Naive B cell (primary cell): Measurements from ENCODE around the gene RTN3. TPM values are rescaled to one million over a fixed set of nuclear protein-coding genes. Genes with fewer than 3 reads are reported as not detected.
"Not testable (repeated sequence)": the region's sequence is repeated elsewhere in the genome, so short reads cannot be mapped to it uniquely, and the experiment has no call there.

Experiments
- ATAC-seq, 2 donors: fragments of 150-1000 bp; cut with Tn5 transposase; 2 replicates each; pipeline ENCODE4 v1.10.0; 2021; ENCODE audit warnings: low read depth in 2 of 2, mild to moderate bottlenecking in 2 of 2, moderate library complexity in 2 of 2
- DNase-seq: peaks from one replicate; pipeline ENCODE4 v3.0.0; 2022
- H3K27ac Mint-ChIP-seq, 6 donors: one replicate each; pipeline ENCODE4 v1.8.0; 2020 to 2022; ENCODE audit warnings: mild to moderate bottlenecking in 6 of 6, mixed read lengths in 6 of 6, moderate library complexity in 5 of 6, inconsistent platforms in 2 of 6
- H3K27me3 Mint-ChIP-seq, 3 donors: one replicate each; pipeline ENCODE4 v1.8.0; 2021 to 2022; ENCODE audit warnings: mixed read lengths in 3 of 3, mild to moderate bottlenecking in 1 of 3
- H3K36me3 Mint-ChIP-seq, 2 donors: one replicate each; pipeline ENCODE4 v1.8.0; 2020 to 2022; ENCODE audit warnings: mixed read lengths in 2 of 2, inconsistent platforms in 1 of 2, mild to moderate bottlenecking in 1 of 2
- H3K4me1 Mint-ChIP-seq, 3 donors: one replicate each; pipeline ENCODE4 v1.8.0; 2020 to 2022; ENCODE audit warnings: mixed read lengths in 3 of 3, inconsistent platforms in 1 of 3, mild to moderate bottlenecking in 1 of 3, moderate library complexity in 1 of 3
- H3K4me3 Mint-ChIP-seq, 8 donors: one replicate each; pipeline ENCODE4 v1.8.0; 2020 to 2022; ENCODE audit warnings: mild to moderate bottlenecking in 8 of 8, mixed read lengths in 8 of 8, moderate library complexity in 8 of 8, inconsistent platforms in 2 of 8
- H3K9me3 Mint-ChIP-seq, 7 donors: one replicate each; pipeline ENCODE4 v1.8.0; 2020 to 2022; ENCODE audit warnings: mixed read lengths in 7 of 7, mild to moderate bottlenecking in 5 of 7, inconsistent platforms in 2 of 7, moderate library complexity in 1 of 7
- polyA plus RNA-seq, 6 donors: library from polyadenylated mRNA; unstranded; fragments of 300-500 nt; fragmentation: Illumina TruSeq; gene quantifications; one replicate each; pipeline ENCODE4 v1.2.3, GENCODE V29; 2021; ENCODE audit warnings: low read depth in 6 of 6

Gene RTN3, protein sequence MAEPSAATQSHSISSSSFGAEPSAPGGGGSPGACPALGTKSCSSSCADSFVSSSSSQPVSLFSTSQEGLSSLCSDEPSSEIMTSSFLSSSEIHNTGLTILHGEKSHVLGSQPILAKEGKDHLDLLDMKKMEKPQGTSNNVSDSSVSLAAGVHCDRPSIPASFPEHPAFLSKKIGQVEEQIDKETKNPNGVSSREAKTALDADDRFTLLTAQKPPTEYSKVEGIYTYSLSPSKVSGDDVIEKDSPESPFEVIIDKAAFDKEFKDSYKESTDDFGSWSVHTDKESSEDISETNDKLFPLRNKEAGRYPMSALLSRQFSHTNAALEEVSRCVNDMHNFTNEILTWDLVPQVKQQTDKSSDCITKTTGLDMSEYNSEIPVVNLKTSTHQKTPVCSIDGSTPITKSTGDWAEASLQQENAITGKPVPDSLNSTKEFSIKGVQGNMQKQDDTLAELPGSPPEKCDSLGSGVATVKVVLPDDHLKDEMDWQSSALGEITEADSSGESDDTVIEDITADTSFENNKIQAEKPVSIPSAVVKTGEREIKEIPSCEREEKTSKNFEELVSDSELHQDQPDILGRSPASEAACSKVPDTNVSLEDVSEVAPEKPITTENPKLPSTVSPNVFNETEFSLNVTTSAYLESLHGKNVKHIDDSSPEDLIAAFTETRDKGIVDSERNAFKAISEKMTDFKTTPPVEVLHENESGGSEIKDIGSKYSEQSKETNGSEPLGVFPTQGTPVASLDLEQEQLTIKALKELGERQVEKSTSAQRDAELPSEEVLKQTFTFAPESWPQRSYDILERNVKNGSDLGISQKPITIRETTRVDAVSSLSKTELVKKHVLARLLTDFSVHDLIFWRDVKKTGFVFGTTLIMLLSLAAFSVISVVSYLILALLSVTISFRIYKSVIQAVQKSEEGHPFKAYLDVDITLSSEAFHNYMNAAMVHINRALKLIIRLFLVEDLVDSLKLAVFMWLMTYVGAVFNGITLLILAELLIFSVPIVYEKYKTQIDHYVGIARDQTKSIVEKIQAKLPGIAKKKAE
- 10 to 100 TPM; 20.6 to 59.8 (median 27.8) TPM for polyA plus RNA-seq

GRCh38 chr11:63681321-63682065 lies at the start of gene RTN3:
RTN3 (plus strand) TSS chr11:63681500; CDS start chr11:63681637, 137 bp downstream.
- no peaks in the 10 kb centered on the region for H3K9me3 Mint-ChIP-seq
- H3K27ac Mint-ChIP-seq, result peak within 1 kb of the TSS; percentile 80 to 98 (median 94)
- ATAC-seq (peak; percentile 85), DNase-seq (peak; percentile 98)
- H3K36me3 Mint-ChIP-seq, result no peaks in the 10 kb centered on the region
- H3K27me3 Mint-ChIP-seq, result no peaks in the 10 kb centered on the region
- peak within 1 kb of the TSS; percentile 87 to 97 (median 94) for H3K4me3 Mint-ChIP-seq
- peaks cover 19 to 25% (median 23%) of the 10 kb centered on the region in 3 donors for H3K4me1 Mint-ChIP-seq

- peak overlapping the region in 1 of 6 donors; percentile 57 for H3K27ac Mint-ChIP-seq
- peaks cover 5 to 14% (median 6%) of the 10 kb centered on the region in 3 donors for H3K4me1 Mint-ChIP-seq
- DNase-seq (peak; percentile 44), ATAC-seq (peak; percentile 37 to 53)
- H3K36me3 Mint-ChIP-seq, result peaks cover 9 to 21% of the 10 kb centered on the region in 2 donors
- no peaks in the 10 kb centered on the region for H3K9me3 Mint-ChIP-seq
- H3K27me3 Mint-ChIP-seq, result no peaks in the 10 kb centered on the region
- H3K4me3 Mint-ChIP-seq, result no peak overlapping the region
Measured at GRCh38 chr11:63635762-63636465, 45.4 kb upstream of the RTN3 start.

DNA sequence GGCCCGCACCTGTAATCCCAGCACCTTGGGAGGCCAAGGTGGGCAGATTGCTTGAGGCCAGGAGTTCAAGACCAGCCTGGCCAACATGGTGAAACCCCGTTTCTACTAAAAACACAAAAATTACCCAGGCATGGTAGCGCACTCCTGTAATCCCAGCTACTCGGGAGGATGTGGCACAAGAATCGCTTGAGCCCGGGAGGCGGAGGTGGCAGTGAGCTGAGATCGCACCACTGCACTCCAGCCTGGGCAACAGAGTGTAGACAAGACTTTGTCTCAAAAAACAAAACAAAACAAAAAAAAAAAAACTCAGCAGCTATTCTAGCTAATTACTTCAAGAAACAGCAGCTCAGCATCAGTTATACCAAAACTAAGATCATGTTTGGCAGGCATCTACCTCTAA lies 42.9 kb upstream of the RTN3 start:
- ATAC-seq, H3K9me3 Mint-ChIP-seq, H3K4me3 Mint-ChIP-seq, DNase-seq, H3K27me3 Mint-ChIP-seq, H3K4me1 Mint-ChIP-seq: not testable (repeated sequence)
- H3K36me3 Mint-ChIP-seq, result peaks cover 0 to 17% of the 10 kb centered on the region in 2 donors
- peak overlapping the region in 1 of 6 donors; percentile 66 for H3K27ac Mint-ChIP-seq

- no peak for ATAC-seq
- Mint-ChIP-seq H3K4me3 (no peak overlapping the region), H3K4me1 (peaks cover 0 to 5% (median 0%) of the 10 kb centered on the region in 3 donors), H3K9me3 (no peaks in the 10 kb centered on the region), H3K27me3 (no peaks in the 10 kb centered on the region), H3K36me3 (peaks cover 7 to 18% of the 10 kb centered on the region in 2 donors), H3K27ac (peak overlapping the region in 2 of 6 donors; percentile 65 to 89)
- no peak for DNase-seq
Measured at GRCh38 chr11:63639199-63639832, 42.0 kb upstream of the RTN3 start.

GRCh38 chr11:63641727-63642126 lies 39.6 kb upstream of the RTN3 start:
- Mint-ChIP-seq H3K4me3 (no peak overlapping the region), H3K4me1 (peaks cover 0 to 5% (median under 1%) of the 10 kb centered on the region in 3 donors), H3K27ac (peak overlapping the region in 2 of 6 donors; percentile 7 to 15), H3K27me3 (no peaks in the 10 kb centered on the region), H3K9me3 (no peaks in the 10 kb centered on the region), H3K36me3 (peaks cover 10 to 13% of the 10 kb centered on the region in 2 donors)
- DNase-seq, result no peak
- no peak for ATAC-seq

- H3K4me3 Mint-ChIP-seq, result no peak overlapping the region
- no peak for ATAC-seq
- DNase-seq, result no peak
- peaks cover 0 to 5% (median 3%) of the 10 kb centered on the region in 3 donors for H3K4me1 Mint-ChIP-seq
- peaks cover 16 to 20% of the 10 kb centered on the region in 2 donors for H3K36me3 Mint-ChIP-seq
- no peak overlapping the region for H3K27ac Mint-ChIP-seq
- H3K27me3 Mint-ChIP-seq, result no peaks in the 10 kb centered on the region
- H3K9me3 Mint-ChIP-seq, result no peaks in the 10 kb centered on the region
Measured at GRCh38 chr11:63643205-63643604, 38.1 kb upstream of the RTN3 start.

- H3K27me3 Mint-ChIP-seq, result no peaks in the 10 kb centered on the region
- no peaks in the 10 kb centered on the region for H3K9me3 Mint-ChIP-seq
- peaks cover 0 to 8% (median 2%) of the 10 kb centered on the region in 3 donors for H3K4me1 Mint-ChIP-seq
- H3K4me3 Mint-ChIP-seq, result no peak overlapping the region
- ATAC-seq, result no peak
- H3K27ac Mint-ChIP-seq, result peak overlapping the region in 1 of 6 donors; percentile 78
- H3K36me3 Mint-ChIP-seq, result peaks cover 22 to 27% of the 10 kb centered on the region in 2 donors
- no peak for DNase-seq
Measured at GRCh38 chr11:63652671-63653070, 28.6 kb upstream of the RTN3 start.

- no peak for DNase-seq
- Mint-ChIP-seq H3K27me3 (no peaks in the 10 kb centered on the region), H3K36me3 (peaks cover 4 to 7% of the 10 kb centered on the region in 2 donors), H3K9me3 (no peaks in the 10 kb centered on the region), H3K27ac (peak overlapping the region in 3 of 6 donors; percentile 59 to 73 (median 70)), H3K4me1 (peaks cover 16 to 36% (median 33%) of the 10 kb centered on the region in 3 donors), H3K4me3 (no peak overlapping the region)
- ATAC-seq, result no peak
Measured at GRCh38 chr11:63660972-63661371, 20.3 kb upstream of the RTN3 start.

DNA sequence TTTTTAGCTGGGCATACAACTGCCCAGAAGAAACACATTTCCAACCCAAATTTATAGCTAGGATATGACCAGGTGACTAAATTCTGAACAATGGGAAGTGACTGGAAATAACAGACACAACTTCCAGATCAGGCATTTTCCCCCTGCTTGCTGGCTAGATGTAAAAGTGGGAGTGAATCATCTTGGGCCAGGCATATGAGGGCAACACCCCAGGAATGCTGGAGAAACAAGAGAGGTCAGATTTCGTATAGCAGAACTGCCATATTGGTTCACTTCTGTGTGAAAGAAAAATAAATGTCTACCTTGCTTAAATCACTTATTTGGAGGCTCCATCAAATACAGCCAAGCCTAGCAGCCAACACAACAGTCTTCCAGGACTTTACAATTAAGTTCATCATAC lies 17.5 kb upstream of the RTN3 start:
- no peaks in the 10 kb centered on the region for H3K9me3 Mint-ChIP-seq
- peaks cover 18 to 45% (median 43%) of the 10 kb centered on the region in 3 donors for H3K4me1 Mint-ChIP-seq
- DNase-seq (no peak), ATAC-seq (no peak)
- no peaks in the 10 kb centered on the region for H3K27me3 Mint-ChIP-seq
- H3K27ac Mint-ChIP-seq, result no peak overlapping the region
- H3K4me3 Mint-ChIP-seq, result no peak overlapping the region
- H3K36me3 Mint-ChIP-seq, result no peaks in the 10 kb centered on the region

DNA sequence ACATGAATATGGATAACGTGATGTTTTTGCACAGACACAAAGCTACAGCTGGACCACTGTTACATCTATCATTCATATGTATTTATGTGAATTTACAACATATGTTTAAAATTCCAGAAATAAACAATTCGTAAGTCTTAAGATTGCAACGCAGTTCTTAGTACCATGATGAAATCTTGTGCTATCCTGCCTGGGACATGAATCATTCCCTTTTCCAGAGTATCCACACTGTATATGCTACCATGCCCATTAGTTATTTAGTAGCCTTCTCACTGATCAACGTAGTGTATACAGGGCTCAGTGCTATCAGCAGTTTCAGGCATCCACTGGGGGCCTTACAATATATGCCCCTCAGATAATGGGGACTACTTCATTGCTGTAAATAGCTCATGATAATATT lies 14.4 kb upstream of the RTN3 start:
- ATAC-seq (no peak), DNase-seq (no peak)
- H3K4me3 Mint-ChIP-seq, result no peak overlapping the region
- H3K9me3 Mint-ChIP-seq, result no peaks in the 10 kb centered on the region
- peaks cover 15 to 50% (median 47%) of the 10 kb centered on the region in 3 donors for H3K4me1 Mint-ChIP-seq
- no peak overlapping the region for H3K27ac Mint-ChIP-seq
- no peaks in the 10 kb centered on the region for H3K27me3 Mint-ChIP-seq
- no peaks in the 10 kb centered on the region for H3K36me3 Mint-ChIP-seq

GRCh38 chr11:63667995-63668795 lies 13.1 kb upstream of the RTN3 start:
- no peaks in the 10 kb centered on the region for H3K9me3 Mint-ChIP-seq
- ATAC-seq (no peak), DNase-seq (no peak)
- peak overlapping the region in 2 of 8 donors; percentile 45 to 69 for H3K4me3 Mint-ChIP-seq
- H3K27ac Mint-ChIP-seq, result no peak overlapping the region
- peaks cover 19 to 43% (median 42%) of the 10 kb centered on the region in 3 donors for H3K4me1 Mint-ChIP-seq
- no peaks in the 10 kb centered on the region for H3K36me3 Mint-ChIP-seq
- no peaks in the 10 kb centered on the region for H3K27me3 Mint-ChIP-seq
